ENCODE measurements around the gene MLST8.

Gene MLST8

GRCh38 chr16:2183671-2184070 lies 21.6 kb upstream of the MLST8 start:
- no peak for TF ChIP-seq CTCF (IDR thresholded peaks at IDR 0.05; ENCODE audit: low read depth, low read length, missing control alignments)
- no peak overlapping the region for H3K4me3 ChIP-seq (replicated peaks; ENCODE audit: low read depth, low read length)
- no peak for DNase-seq (ENCODE audit: extremely low read depth, low read depth)

- TF ChIP-seq CTCF (IDR thresholded peaks at IDR 0.05; ENCODE audit: low read depth, low read length, missing control alignments), result no peak
- no peak for DNase-seq (ENCODE audit: extremely low read depth, low read depth)
- no peak overlapping the region for H3K4me3 ChIP-seq (replicated peaks; ENCODE audit: low read depth, low read length)
These were observed 20.9 kb upstream of the MLST8 start for GRCh38 chr16:2184346-2184745.

- no peak overlapping the region for H3K4me3 ChIP-seq (replicated peaks; ENCODE audit: low read depth, low read length)
- no peak for TF ChIP-seq CTCF (IDR thresholded peaks at IDR 0.05; ENCODE audit: low read depth, low read length, missing control alignments)
- no peak for DNase-seq (ENCODE audit: extremely low read depth, low read depth)
These were observed 20.3 kb upstream of the MLST8 start for GRCh38 chr16:2184962-2185361.

GRCh38 chr16:2186064-2186463 lies 19.2 kb upstream of the MLST8 start:
- no peak for DNase-seq (ENCODE audit: extremely low read depth, low read depth)
- H3K4me3 ChIP-seq (replicated peaks; ENCODE audit: low read depth, low read length), result no peak overlapping the region
- no peak for TF ChIP-seq CTCF (IDR thresholded peaks at IDR 0.05; ENCODE audit: low read depth, low read length, missing control alignments)

- no peak for TF ChIP-seq CTCF (IDR thresholded peaks at IDR 0.05; ENCODE audit: low read depth, low read length, missing control alignments)
- DNase-seq (ENCODE audit: extremely low read depth, low read depth), result no peak
- H3K4me3 ChIP-seq (replicated peaks; ENCODE audit: low read depth, low read length), result no peak overlapping the region
These were observed 18.7 kb upstream of the MLST8 start for GRCh38 chr16:2186505-2186904.

GRCh38 chr16:2187212-2187611 lies 18.0 kb upstream of the MLST8 start:
- DNase-seq (ENCODE audit: extremely low read depth, low read depth), result no peak
- no peak overlapping the region for H3K4me3 ChIP-seq (replicated peaks; ENCODE audit: low read depth, low read length)
- no peak for TF ChIP-seq CTCF (IDR thresholded peaks at IDR 0.05; ENCODE audit: low read depth, low read length, missing control alignments)

GRCh38 chr16:2188395-2188794 lies 16.9 kb upstream of the MLST8 start:
- no peak overlapping the region for H3K4me3 ChIP-seq (replicated peaks; ENCODE audit: low read depth, low read length)
- TF ChIP-seq CTCF (IDR thresholded peaks at IDR 0.05; ENCODE audit: low read depth, low read length, missing control alignments), result no peak
- no peak for DNase-seq (ENCODE audit: extremely low read depth, low read depth)

Data from HFF-Myc (cell line).